IgD-negative memory B cell (primary cell): ENCODE measurements around the gene BNIP1. TPM values are rescaled to one million over a fixed set of nuclear protein-coding genes. Genes with fewer than 3 reads are reported as not detected.
A peak's percentile ranks its signal among the peaks of the same experiment; 100 is the strongest.
"Not testable (repeated sequence)": the region's sequence is repeated elsewhere in the genome, so short reads cannot be mapped to it uniquely, and the experiment has no call there.

Experiments used
- H3K27ac Mint-ChIP-seq, 3 donors: one replicate each; pipeline ENCODE4 v1.8.0; 2020 to 2022; ENCODE audit warnings: mild to moderate bottlenecking in 3 of 3, mixed read lengths in 3 of 3, moderate library complexity in 1 of 3
- H3K27me3 Mint-ChIP-seq: one replicate; pipeline ENCODE4 v1.8.0; 2021; ENCODE audit warnings: mixed read lengths
- H3K36me3 Mint-ChIP-seq: one replicate; pipeline ENCODE4 v1.8.0; 2020; ENCODE audit warnings: mild to moderate bottlenecking, mixed read lengths
- H3K4me1 Mint-ChIP-seq, 3 donors: one replicate each; pipeline ENCODE4 v1.8.0; 2020 to 2022; ENCODE audit warnings: mixed read lengths in 3 of 3, mild to moderate bottlenecking in 1 of 3
- H3K4me3 Mint-ChIP-seq, 4 donors: one replicate each; pipeline ENCODE4 v1.8.0; 2020 to 2022; ENCODE audit warnings: mild to moderate bottlenecking in 4 of 4, mixed read lengths in 4 of 4, moderate library complexity in 3 of 4
- H3K9me3 Mint-ChIP-seq, 3 donors: one replicate each; pipeline ENCODE4 v1.8.0; 2020 to 2021; ENCODE audit warnings: mixed read lengths in 3 of 3, mild to moderate bottlenecking in 1 of 3
- polyA plus RNA-seq: library from polyadenylated mRNA; unstranded; fragments of 300-500 nt; fragmentation: Illumina TruSeq; gene quantifications from one replicate; pipeline ENCODE4 v1.2.3, GENCODE V29; 2021

The BNIP1 gene, protein sequence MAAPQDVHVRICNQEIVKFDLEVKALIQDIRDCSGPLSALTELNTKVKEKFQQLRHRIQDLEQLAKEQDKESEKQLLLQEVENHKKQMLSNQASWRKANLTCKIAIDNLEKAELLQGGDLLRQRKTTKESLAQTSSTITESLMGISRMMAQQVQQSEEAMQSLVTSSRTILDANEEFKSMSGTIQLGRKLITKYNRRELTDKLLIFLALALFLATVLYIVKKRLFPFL
- polyA plus RNA-seq: 10.2 TPM

DNA sequence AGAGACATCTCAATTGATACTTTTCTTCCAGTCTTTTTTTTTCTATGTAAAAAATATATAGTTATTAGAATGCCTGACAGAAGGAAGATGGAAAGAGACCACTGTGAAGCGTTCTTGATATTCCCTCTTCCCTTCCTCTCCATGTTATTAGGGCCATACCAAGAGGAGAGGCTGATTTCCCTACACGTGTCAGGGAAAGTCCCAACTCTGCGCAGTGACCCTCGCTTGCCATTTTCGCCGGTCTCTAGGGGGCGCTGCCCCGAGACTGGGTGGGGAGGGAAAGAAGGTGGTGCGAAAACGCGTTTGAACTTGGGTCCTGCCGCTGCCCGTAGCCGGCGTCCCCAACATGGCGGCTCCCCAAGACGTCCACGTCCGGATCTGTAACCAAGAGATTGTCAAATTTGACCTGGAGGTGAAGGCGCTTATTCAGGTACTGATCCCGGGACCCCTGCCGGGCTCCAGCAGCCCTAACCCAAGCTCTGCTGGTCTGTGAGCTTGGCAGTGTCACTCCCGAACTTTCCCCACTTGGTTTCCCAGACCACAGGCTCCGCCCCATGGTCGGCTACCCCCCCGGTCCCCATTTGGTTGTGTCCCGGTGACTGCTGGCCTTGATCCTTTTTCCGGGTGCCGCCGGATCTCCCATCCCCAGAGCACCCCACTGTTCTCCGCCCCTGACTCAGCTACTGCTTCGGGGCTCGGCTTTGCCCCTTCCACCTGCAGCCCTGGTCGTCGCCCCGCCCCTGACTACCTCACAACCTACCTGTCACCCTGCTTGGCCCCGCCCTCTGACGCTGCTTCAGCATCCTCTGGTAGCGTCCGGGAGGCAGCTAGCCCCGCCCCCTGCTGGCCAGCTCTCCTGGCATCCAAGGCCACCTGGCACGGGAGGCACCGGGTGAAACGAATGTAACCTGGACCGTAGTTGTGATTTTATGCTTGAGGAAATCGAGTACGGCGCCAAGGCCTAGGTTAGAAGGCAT is at the start of gene BNIP1:
TSS of gene BNIP1 (plus strand) at position 332 of the 977 bp plus-strand sequence. CDS start at position 347, 15 bp downstream.
- Mint-ChIP-seq H3K4me3 (peak within 1 kb of the TSS; percentile 93 to 99 (median 96)), H3K9me3 (peaks cover 0 to 1% (median 0%) of the 10 kb centered on the region in 3 donors), H3K27me3 (no peaks in the 10 kb centered on the region), H3K4me1 (peaks cover 7 to 15% (median 14%) of the 10 kb centered on the region in 3 donors), H3K36me3 (peaks cover 9% of the 10 kb centered on the region), H3K27ac (peak within 1 kb of the TSS; percentile 97 to 99 (median 98))

GRCh38 chr5:173098787-173099186 is 45.5 kb upstream of the BNIP1 start:
- Mint-ChIP-seq H3K4me3 (no peak overlapping the region), H3K9me3 (peaks cover 0 to 4% (median 4%) of the 10 kb centered on the region in 3 donors), H3K36me3 (peaks cover 18% of the 10 kb centered on the region)

DNA sequence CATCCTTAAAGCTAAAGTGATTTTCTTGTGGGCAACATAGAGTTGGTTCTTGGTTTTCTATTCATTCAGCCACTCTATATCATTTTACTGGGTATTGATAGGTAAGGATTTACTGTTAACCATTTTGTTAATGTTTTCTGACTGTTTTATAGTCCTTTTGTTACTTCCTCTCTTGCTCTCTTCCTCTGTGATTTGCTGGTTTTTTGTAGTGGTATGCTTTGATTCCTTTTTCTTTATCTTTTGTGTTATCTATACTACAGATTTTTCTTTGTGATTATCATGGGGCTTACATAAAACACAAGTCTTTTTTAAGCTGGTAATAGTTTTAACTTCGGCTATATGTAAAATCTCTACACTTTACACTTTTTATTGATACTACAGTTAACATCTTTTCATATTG is 44.9 kb upstream of the BNIP1 start:
- H3K27ac Mint-ChIP-seq: peak overlapping the region in 1 of 3 donors; percentile 33
- peaks cover 18% of the 10 kb centered on the region for H3K36me3 Mint-ChIP-seq
- no peaks in the 10 kb centered on the region for H3K27me3 Mint-ChIP-seq
- H3K4me3 Mint-ChIP-seq: no peak overlapping the region
- peaks cover 0 to 4% (median 4%) of the 10 kb centered on the region in 3 donors for H3K9me3 Mint-ChIP-seq
- H3K4me1 Mint-ChIP-seq: peaks cover 27 to 46% (median 33%) of the 10 kb centered on the region in 3 donors

More at GRCh38 chr5:173098787-173099186, 45.5 kb upstream of the BNIP1 start:
- H3K4me1 Mint-ChIP-seq: peaks cover 27 to 47% (median 36%) of the 10 kb centered on the region in 3 donors
- peak overlapping the region in 2 of 3 donors; percentile 55 to 63 for H3K27ac Mint-ChIP-seq
- no peaks in the 10 kb centered on the region for H3K27me3 Mint-ChIP-seq

DNA sequence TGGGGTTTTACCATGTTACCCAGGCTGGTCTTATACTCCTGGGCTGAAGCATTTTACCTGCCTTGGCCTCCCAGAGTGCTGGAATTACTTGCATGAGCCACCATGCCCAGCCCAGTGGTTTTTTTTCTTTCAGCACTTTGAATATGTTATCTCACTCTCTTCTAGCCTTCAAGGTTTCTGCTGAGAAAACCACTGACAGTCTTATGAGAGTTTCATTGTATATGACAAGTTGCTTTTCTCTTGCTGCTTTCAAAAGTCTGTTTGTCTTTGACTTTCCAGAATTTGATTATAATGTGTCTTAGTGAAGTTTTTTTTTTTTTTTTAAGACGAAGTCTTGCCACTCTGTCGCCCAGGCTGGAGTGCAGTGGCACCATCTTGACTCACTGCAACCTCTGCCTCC is 43.1 kb upstream of the BNIP1 start:
- peaks cover 16% of the 10 kb centered on the region for H3K36me3 Mint-ChIP-seq
- H3K27me3 Mint-ChIP-seq: no peaks in the 10 kb centered on the region
- no peak overlapping the region for H3K27ac Mint-ChIP-seq
- peaks cover 0 to 4% (median 4%) of the 10 kb centered on the region in 3 donors for H3K9me3 Mint-ChIP-seq
- peaks cover 27 to 46% (median 33%) of the 10 kb centered on the region in 3 donors for H3K4me1 Mint-ChIP-seq
- H3K4me3 Mint-ChIP-seq: no peak overlapping the region

GRCh38 chr5:173103411-173103810 is 40.9 kb upstream of the BNIP1 start:
- H3K4me3 Mint-ChIP-seq: no peak overlapping the region
- peaks cover 0 to 4% (median 4%) of the 10 kb centered on the region in 3 donors for H3K9me3 Mint-ChIP-seq
- peaks cover 12 to 30% (median 17%) of the 10 kb centered on the region in 3 donors for H3K4me1 Mint-ChIP-seq
- H3K36me3 Mint-ChIP-seq: peaks cover 16% of the 10 kb centered on the region
- no peak overlapping the region for H3K27ac Mint-ChIP-seq
- H3K27me3 Mint-ChIP-seq: no peaks in the 10 kb centered on the region

GRCh38 chr5:173108914-173109313 is 35.4 kb upstream of the BNIP1 start:
- Mint-ChIP-seq H3K4me1 (peaks cover 0 to 4% (median 2%) of the 10 kb centered on the region in 3 donors), H3K27ac (no peak overlapping the region)

DNA sequence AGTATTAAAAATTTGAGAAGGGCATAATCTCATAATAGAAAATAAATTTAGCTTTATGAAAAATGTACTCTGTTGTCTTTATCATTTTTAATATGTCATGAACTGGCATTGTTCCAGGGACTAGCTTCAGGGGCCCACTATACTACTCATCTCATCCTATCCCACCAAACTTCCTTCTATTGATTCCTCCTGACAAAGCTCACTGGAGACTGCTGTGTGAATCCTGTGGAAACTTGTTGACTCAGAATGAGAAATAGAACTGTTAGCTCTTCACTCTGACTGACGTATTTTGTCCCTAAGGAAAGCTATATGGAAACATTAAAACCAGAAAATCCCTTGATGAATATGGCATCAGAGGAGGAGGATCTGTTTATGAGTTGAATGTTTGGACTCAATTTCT is 29.8 kb upstream of the BNIP1 start:
- Mint-ChIP-seq H3K4me1 (peaks cover 0 to 18% (median 6%) of the 10 kb centered on the region in 3 donors), H3K36me3 (peaks cover 25% of the 10 kb centered on the region), H3K27me3 (no peaks in the 10 kb centered on the region), H3K4me3 (no peak overlapping the region), H3K9me3 (peaks cover 0 to 2% (median 2%) of the 10 kb centered on the region in 3 donors), H3K27ac (no peak overlapping the region)

More at GRCh38 chr5:173108914-173109313, 35.4 kb upstream of the BNIP1 start:
- H3K36me3 Mint-ChIP-seq: peaks cover 2% of the 10 kb centered on the region
- no peak overlapping the region for H3K4me3 Mint-ChIP-seq
- H3K9me3 Mint-ChIP-seq: no peaks in the 10 kb centered on the region
- H3K27me3 Mint-ChIP-seq: no peaks in the 10 kb centered on the region

- Mint-ChIP-seq H3K27ac (no peak overlapping the region), H3K4me3 (no peak overlapping the region), H3K4me1 (peaks cover 2 to 12% (median 2%) of the 10 kb centered on the region in 3 donors), H3K9me3 (peaks cover 2 to 4% (median 2%) of the 10 kb centered on the region in 3 donors), H3K36me3 (peaks cover 41% of the 10 kb centered on the region), H3K27me3 (no peaks in the 10 kb centered on the region)
These were observed 24.6 kb upstream of the BNIP1 start for GRCh38 chr5:173119719-173120118.

- no peaks in the 10 kb centered on the region for H3K27me3 Mint-ChIP-seq
- H3K36me3 Mint-ChIP-seq: peaks cover 27% of the 10 kb centered on the region
- H3K4me1 Mint-ChIP-seq: peaks cover 0 to 2% (median 0%) of the 10 kb centered on the region in 3 donors
- H3K9me3 Mint-ChIP-seq: peaks cover 2 to 4% (median 2%) of the 10 kb centered on the region in 3 donors
- H3K4me3 Mint-ChIP-seq: no peak overlapping the region
- no peak overlapping the region for H3K27ac Mint-ChIP-seq
These were observed 20.9 kb upstream of the BNIP1 start for GRCh38 chr5:173123416-173123815.

- not testable (repeated sequence) for H3K4me1 Mint-ChIP-seq, H3K4me3 Mint-ChIP-seq, H3K27me3 Mint-ChIP-seq, H3K9me3 Mint-ChIP-seq, H3K27ac Mint-ChIP-seq, H3K36me3 Mint-ChIP-seq
These were observed 12.2 kb upstream of the BNIP1 start for GRCh38 chr5:173132166-173132565.

GRCh38 chr5:173138707-173139106 is 5.6 kb upstream of the BNIP1 start:
- H3K4me3 Mint-ChIP-seq: no peak overlapping the region
- H3K9me3 Mint-ChIP-seq: no peaks in the 10 kb centered on the region
- no peaks in the 10 kb centered on the region for H3K27me3 Mint-ChIP-seq
- H3K27ac Mint-ChIP-seq: peak overlapping the region in 1 of 3 donors; percentile 88
- no peaks in the 10 kb centered on the region for H3K36me3 Mint-ChIP-seq
- H3K4me1 Mint-ChIP-seq: no peaks in the 10 kb centered on the region

GRCh38 chr5:173139631-173140030 is 4.7 kb upstream of the BNIP1 start:
- peak overlapping the region in 1 of 4 donors; percentile 63 for H3K4me3 Mint-ChIP-seq
- H3K36me3 Mint-ChIP-seq: no peaks in the 10 kb centered on the region
- H3K27me3 Mint-ChIP-seq: no peaks in the 10 kb centered on the region
- H3K4me1 Mint-ChIP-seq: peaks cover 0 to 6% (median 3%) of the 10 kb centered on the region in 3 donors
- H3K9me3 Mint-ChIP-seq: peaks cover 0 to 1% (median 0%) of the 10 kb centered on the region in 3 donors
- peak overlapping the region in 1 of 3 donors; percentile 88 for H3K27ac Mint-ChIP-seq

DNA sequence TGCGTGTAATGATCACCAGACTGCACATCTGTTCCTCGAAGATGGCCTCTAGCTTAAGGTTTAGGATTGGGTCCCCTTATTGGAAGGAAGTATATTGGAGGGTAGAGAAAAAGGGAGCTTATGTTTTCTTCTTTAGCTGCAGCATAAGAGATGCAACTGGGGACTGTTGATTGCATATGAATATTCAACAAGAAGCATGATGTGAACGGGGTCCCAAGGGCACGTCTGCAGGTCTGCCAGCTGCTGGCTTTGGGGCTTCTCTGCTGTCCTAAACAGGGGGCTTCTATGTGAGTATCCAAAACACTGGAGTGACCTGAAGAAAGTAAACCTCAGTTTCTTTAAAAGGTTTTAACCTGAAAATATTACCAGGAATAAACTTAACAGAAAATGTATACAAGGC is 3.6 kb upstream of the BNIP1 start:
- Mint-ChIP-seq H3K27ac (peak overlapping the region in 1 of 3 donors; percentile 88), H3K27me3 (no peaks in the 10 kb centered on the region), H3K9me3 (peaks cover 0 to 1% (median 0%) of the 10 kb centered on the region in 3 donors), H3K4me1 (peaks cover 5 to 10% (median 10%) of the 10 kb centered on the region in 3 donors), H3K36me3 (no peaks in the 10 kb centered on the region), H3K4me3 (peak overlapping the region in 1 of 4 donors; percentile 77)

GRCh38 chr5:173143567-173143966 is 764 bp upstream of the BNIP1 start:
- peak overlapping the region in 2 of 3 donors; percentile 64 to 97 for H3K27ac Mint-ChIP-seq
- peaks cover 0 to 1% (median 0%) of the 10 kb centered on the region in 3 donors for H3K9me3 Mint-ChIP-seq
- H3K4me3 Mint-ChIP-seq: peak overlapping the region in 2 of 4 donors; percentile 43 to 67
- H3K4me1 Mint-ChIP-seq: peaks cover 7 to 15% (median 14%) of the 10 kb centered on the region in 3 donors
- peaks cover under 1% of the 10 kb centered on the region for H3K36me3 Mint-ChIP-seq
- no peaks in the 10 kb centered on the region for H3K27me3 Mint-ChIP-seq

DNA sequence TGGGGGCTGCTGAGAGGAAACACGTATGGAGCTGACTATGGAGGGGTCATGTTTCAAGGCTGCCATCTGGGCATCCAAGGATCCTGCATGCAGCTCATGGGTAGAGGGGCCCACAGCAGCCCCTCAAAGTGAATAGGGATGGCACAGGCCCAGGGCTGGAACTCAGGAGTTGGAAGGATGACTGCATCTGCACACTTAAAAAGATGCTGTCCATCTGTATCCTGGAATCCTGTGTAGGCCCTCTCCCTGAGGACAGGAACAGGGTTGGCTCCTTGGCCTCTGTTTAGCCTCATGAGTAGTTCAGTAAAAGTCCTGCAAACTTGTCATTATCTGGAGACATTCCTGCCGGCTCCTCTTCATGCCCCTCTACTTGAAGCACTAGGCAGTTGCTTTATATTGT is 4.0 kb downstream of the BNIP1 start:
- peaks cover 15% of the 10 kb centered on the region for H3K36me3 Mint-ChIP-seq
- H3K4me1 Mint-ChIP-seq: peaks cover 7 to 15% (median 14%) of the 10 kb centered on the region in 3 donors
- H3K4me3 Mint-ChIP-seq: peak overlapping the region in 1 of 4 donors; percentile 46
- peaks cover 0 to 1% (median 0%) of the 10 kb centered on the region in 3 donors for H3K9me3 Mint-ChIP-seq
- peak overlapping the region in 2 of 3 donors; percentile 4 to 72 for H3K27ac Mint-ChIP-seq
- no peaks in the 10 kb centered on the region for H3K27me3 Mint-ChIP-seq
